DLD1 (cell line): Measurements from ENCODE around the gene C1QA.
"Not testable (repeated sequence)": the region's sequence is repeated elsewhere in the genome, so short reads cannot be mapped to it uniquely, and the experiment has no call there.

Experiments used
- in situ Hi-C: cut with HindIII; loops from 2 replicates; pipeline ENCODE4 v1.10.0; 2017; ENCODE audit warnings: low sequenced_read_pairs

C1QA gene

GRCh38 chr1:22670352-22670975 lies 34.0 kb downstream of the C1QA start:
- in situ Hi-C loops = no loop called here

GRCh38 chr1:22671999-22672398 lies 35.6 kb downstream of the C1QA start:
- in situ Hi-C loops = no loop called here

DNA sequence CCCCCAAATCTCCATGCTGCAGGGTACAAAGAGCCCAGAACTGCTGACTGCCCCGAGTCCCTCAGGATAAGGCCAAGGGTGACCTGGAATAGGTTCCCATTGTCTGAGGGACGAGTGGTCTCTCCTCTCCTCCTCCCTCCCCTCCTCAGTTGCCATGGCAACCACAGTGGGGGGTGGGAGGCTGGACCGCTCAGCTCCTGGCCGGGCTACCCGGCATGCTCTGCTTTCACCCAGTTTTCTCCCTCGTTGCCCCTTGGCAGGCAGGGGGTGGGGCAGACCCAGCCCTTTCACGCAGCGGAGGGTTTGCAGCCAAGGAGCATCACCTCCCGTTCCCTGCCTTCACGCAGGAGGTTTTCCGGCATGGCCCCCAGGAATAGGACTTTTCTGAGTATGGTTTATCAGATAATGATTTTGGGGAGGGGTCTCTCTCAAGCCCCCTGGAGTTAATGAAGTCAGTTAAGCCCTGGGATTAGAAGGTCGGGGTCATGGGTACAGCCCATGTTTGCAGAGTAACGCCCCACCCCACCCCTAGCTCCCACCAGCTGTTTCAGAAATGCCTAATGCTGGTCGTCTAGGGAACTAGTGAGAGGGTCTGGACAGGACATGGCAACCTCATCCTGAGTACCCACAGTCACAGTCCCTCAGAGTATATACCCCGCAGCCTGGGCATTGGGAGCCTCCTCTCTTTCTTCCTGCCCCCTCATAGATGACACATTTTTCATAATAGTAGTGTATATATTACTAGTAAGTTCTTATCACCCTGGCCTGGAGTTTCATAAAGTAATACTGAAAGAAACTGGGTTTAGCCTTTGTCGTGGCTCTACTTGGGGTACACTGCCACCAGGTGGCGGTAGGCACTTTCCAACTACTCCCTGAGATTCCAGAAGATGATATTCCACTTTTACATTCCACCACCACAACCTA lies 37.3 kb downstream of the C1QA start:
- in situ Hi-C loops = no loop called here

GRCh38 chr1:22674410-22674749 lies 38.0 kb downstream of the C1QA start:
- in situ Hi-C loops = no loop called here

DNA sequence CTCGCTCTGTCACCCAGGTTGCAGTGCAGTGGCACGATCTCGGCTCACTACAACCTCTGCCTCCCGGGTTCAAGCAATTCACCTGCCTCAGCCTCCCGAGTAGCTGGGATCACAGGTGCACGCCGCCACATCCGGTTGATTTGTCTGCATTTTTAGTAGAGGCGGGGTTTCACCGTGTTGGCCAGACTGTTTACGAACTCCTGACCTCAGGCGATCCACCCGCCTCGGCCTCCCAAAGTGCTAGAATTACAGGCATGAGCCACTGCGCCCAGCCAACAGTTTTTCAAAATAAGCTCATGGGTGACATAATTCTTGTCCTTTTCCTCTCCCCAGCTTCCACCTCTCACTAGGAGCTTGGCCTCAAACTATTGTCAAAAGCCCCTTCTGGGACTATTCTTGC lies 39.7 kb downstream of the C1QA start:
- in situ Hi-C loops = not testable (repeated sequence)

DNA sequence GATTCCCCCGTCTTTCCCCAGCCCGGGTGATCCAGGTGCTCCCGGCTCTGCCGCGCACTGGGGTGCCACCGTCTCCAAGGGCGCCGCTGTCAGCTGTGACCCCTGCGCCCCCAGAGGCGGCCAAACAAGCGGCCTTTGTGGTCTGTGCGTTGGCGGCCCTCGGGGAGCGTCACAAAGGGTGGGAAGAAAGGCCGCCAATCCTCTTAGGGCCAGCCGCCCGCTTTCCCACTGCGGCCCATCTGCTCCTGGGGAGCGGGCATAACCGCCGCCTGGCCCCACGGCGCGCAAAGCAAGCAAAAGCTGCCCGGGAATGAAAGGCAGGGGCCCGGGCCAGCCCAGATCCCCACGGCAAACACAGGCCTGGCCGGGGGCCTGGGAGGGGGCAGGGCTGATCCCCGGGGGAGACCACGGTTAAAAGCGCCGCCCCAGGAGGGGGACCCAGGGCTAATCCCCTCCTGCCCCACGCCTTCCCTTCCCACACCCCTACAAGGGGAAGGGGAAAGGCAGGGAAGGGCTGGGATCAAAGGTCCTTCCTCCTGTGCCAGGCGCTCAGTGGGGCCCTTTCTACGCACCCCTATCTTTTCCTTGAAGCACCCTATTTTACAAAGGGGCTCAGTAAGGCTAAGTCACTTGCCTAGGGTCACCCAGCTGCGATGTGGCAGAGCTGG lies 40.6 kb downstream of the C1QA start:
- in situ Hi-C loops = no loop called here

GRCh38 chr1:22677931-22678896 lies 41.8 kb downstream of the C1QA start:
- in situ Hi-C loops = no loop called here

DNA sequence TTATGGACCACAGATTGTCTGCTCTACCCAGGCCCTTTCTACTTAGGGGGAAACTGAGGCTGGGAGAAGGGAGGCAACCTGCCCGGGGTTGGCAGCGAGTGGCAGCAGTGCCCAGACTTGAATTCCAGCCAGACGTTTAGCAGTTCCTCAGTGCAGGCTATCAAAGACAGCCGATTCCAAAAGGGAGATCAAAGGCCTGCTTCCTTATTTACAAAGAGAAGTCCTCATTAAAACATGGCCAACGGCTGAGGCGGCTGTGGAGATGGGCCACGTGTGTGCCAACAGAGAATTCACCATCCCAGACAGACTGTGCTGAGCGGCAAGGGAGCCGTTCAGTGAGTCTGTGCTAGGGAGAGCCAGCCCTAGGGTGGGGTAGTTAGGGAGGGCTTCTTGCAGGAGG lies 44.3 kb downstream of the C1QA start:
- in situ Hi-C loops = no loop called here

DNA sequence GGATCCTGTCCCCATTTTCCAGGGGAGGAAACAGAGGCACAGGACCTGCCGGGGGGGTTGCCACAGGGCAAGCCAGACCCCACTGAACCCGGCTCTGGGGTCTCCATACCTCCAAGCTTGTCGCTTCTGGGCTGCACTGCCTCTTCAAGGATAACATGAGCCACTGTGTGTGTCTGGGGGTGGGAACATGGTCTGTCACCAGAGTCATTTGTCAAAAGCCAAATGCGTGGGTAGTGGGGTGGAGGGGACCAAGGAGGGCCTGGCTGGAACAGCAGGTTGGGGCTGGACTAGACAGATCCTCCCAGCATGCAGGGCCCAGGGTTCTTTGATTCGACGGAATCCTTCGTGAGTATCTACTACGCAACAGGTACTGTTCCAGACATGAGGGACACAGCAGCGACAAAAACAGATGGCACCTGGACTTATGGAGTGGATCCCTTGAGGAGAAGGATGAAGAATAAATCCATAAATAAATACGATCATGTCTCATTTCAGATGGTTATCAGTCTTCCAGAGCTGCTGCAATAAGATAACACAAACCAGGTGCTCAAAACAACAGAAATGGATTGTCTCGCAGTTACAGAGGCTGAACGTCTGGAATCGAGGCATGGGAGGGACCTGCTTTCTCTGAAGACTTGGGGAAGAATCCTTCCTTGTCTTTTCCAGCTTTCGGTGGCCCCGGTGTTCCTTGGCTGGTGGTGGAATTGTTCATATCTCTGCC lies 45.3 kb downstream of the C1QA start:
- in situ Hi-C loops = no loop called here

- in situ Hi-C loops = no loop called here
Measured at GRCh38 chr1:22683547-22683946, 47.1 kb downstream of the C1QA start.

- in situ Hi-C loops = no loop called here
Measured at GRCh38 chr1:22685591-22686059, 49.2 kb downstream of the C1QA start.

GRCh38 chr1:22687191-22687590 lies 50.8 kb downstream of the C1QA start:
- in situ Hi-C loops = no loop called here

DNA sequence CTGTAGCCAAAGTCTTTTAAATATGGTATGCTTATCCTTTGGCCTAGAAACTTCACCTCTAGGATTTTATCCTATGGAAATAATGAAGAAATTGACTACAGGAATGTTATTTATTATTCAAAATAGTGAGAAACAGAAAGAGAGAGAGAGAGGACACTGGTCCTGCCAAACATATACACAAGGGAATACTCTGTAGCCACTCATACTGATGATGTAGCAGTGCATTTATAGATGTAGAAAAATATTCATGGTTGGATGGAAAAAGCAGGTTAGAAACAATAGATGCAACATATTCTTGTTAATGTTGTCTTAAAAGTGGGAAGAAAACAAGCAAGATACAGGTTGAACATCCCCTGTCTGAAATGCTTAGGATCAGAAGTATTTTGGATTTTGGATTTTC lies 52.0 kb downstream of the C1QA start:
- in situ Hi-C loops = no loop called here
